WTC11 (cell line): ENCODE data around the gene KCNK16. TPM values are rescaled to one million over a fixed set of nuclear protein-coding genes. Genes with fewer than 3 reads are reported as not detected.

Experiments
- ATAC-seq: fragments of 200-7000 bp; cut with Tn5 transposase; 2 replicates; pipeline ENCODE4 v1.10.0; 2021; ENCODE audit warnings: mild to moderate bottlenecking, moderate library complexity
- CTCF ChIA-PET: fragments of 300-600 bp; sonication (Branson Sonifier 250); formaldehyde crosslinking; loops from one replicate; lab custom pipeline; 2021; ENCODE audit warnings: antibody characterized with exemption; lab: Charles Lee
- POLR2A ChIA-PET: fragments of 350-600 bp; sonication (Branson Sonifier 250); formaldehyde crosslinking; loops from one replicate; lab custom pipeline; 2021; ENCODE audit warnings: antibody characterized with exemption; lab: Charles Lee
- DNase-seq: peaks from one replicate; pipeline ENCODE4 v3.0.0; 2021; ENCODE audit warnings: low spot score
- H3K27ac Mint-ChIP-seq: 2 replicates; pipeline ENCODE4 v1.8.0; 2021; ENCODE audit warnings: mixed read lengths
- H3K27me3 Mint-ChIP-seq: 2 replicates; pipeline ENCODE4 v1.8.0; 2021; ENCODE audit warnings: low read depth, mild to moderate bottlenecking, moderate library complexity, mixed read lengths
- H3K36me3 Mint-ChIP-seq: 2 replicates; pipeline ENCODE4 v1.8.0; 2021; ENCODE audit warnings: mixed read lengths
- H3K4me1 Mint-ChIP-seq: 2 replicates; pipeline ENCODE4 v1.8.0; 2022; ENCODE audit warnings: mixed read lengths
- H3K4me3 Mint-ChIP-seq: 2 replicates; pipeline ENCODE4 v1.8.0; 2021; ENCODE audit warnings: mild to moderate bottlenecking, moderate library complexity, mixed read lengths
- H3K9me3 Mint-ChIP-seq: 2 replicates; pipeline ENCODE4 v1.8.0; 2021; ENCODE audit warnings: mixed read lengths
- CREM ChIP-seq: sonication (generic); formaldehyde crosslinking; IDR thresholded peaks from 2 replicates; pipeline ENCODE4 v1.8.1; 2022; ENCODE audit warnings: mild to moderate bottlenecking, missing genetic modification reagents, moderate library complexity
- ESRRA ChIP-seq: sonication (generic); formaldehyde crosslinking; IDR thresholded peaks from 2 replicates; pipeline ENCODE4 v1.8.1; 2022; ENCODE audit warnings: mild to moderate bottlenecking, missing genetic modification reagents, borderline replicate concordance
- GTF2I ChIP-seq: fragments of 250-450 bp; sonication (Bioruptor Pico); conservative IDR thresholded peaks from 2 replicates; pipeline ENCODE4 v1.4.0; 2021; ENCODE audit warnings: mild to moderate bottlenecking
- HMGA2 ChIP-seq: fragments of 250-450 bp; sonication (Bioruptor Pico); IDR thresholded peaks from 2 replicates; pipeline ENCODE4 v1.4.0; 2021; ENCODE audit warnings: mild to moderate bottlenecking, moderate library complexity
- IRF1 ChIP-seq: sonication (generic); formaldehyde crosslinking; IDR thresholded peaks from 2 replicates; pipeline ENCODE4 v1.8.0; 2023; ENCODE audit warnings: missing genetic modification reagents
- IRF2 ChIP-seq: sonication (generic); formaldehyde crosslinking; IDR thresholded peaks from 2 replicates; pipeline ENCODE4 v1.8.0; 2022; ENCODE audit warnings: low read depth, missing genetic modification reagents, borderline replicate concordance
- NR3C1 ChIP-seq: sonication (generic); formaldehyde crosslinking; conservative IDR thresholded peaks from 2 replicates; pipeline ENCODE4 v1.8.1; 2023; ENCODE audit warnings: low read depth, mild to moderate bottlenecking, missing genetic modification reagents
- OVOL2 ChIP-seq: fragments of 250-450 bp; sonication (Bioruptor Pico); IDR thresholded peaks from 2 replicates; pipeline ENCODE4 v1.9.0; 2021; ENCODE audit warnings: mild to moderate bottlenecking, borderline replicate concordance
- RELA ChIP-seq: sonication (generic); formaldehyde crosslinking; IDR thresholded peaks from 2 replicates; pipeline ENCODE4 v1.8.1; 2022; ENCODE audit warnings: missing genetic modification reagents, mild to moderate bottlenecking, borderline replicate concordance
- SMAD3 ChIP-seq: sonication (generic); formaldehyde crosslinking; IDR thresholded peaks from 2 replicates; pipeline ENCODE4 v1.8.0; 2022; ENCODE audit warnings: missing genetic modification reagents, mild to moderate bottlenecking, borderline replicate concordance
- SP1 ChIP-seq: sonication (generic); formaldehyde crosslinking; conservative IDR thresholded peaks from 2 replicates; pipeline ENCODE4 v1.8.1; 2022; ENCODE audit warnings: missing genetic modification reagents
- STAT6 ChIP-seq: sonication (generic); formaldehyde crosslinking; conservative IDR thresholded peaks from 2 replicates; pipeline ENCODE4 v1.8.1; 2023; ENCODE audit warnings: mild to moderate bottlenecking, low read depth, missing genetic modification reagents, moderate library complexity
- TEAD1 ChIP-seq: sonication (generic); formaldehyde crosslinking; IDR thresholded peaks from 2 replicates; pipeline ENCODE4 v1.8.0; 2022; ENCODE audit warnings: mild to moderate bottlenecking, missing genetic modification reagents
- ZNF423 ChIP-seq: fragments of 250-450 bp; sonication (Bioruptor Pico); IDR thresholded peaks from 2 replicates; pipeline ENCODE4 v2.1.2; 2022; ENCODE audit warnings: mild to moderate bottlenecking, moderate library complexity
- ZNF532 ChIP-seq: fragments of 250-450 bp; sonication (Bioruptor Pico); IDR thresholded peaks from 2 replicates; pipeline ENCODE4 v1.9.0; 2021; ENCODE audit warnings: mild to moderate bottlenecking, borderline replicate concordance
- total RNA-seq: library from RNA; stranded (reverse); gene quantifications from 3 replicates; pipeline ENCODE4 v1.2.3, GENCODE V29; 2021
- TF ChIP-seq, protein P1 (sequence below): fragments of 250-450 bp; sonication (Bioruptor Pico); conservative IDR thresholded peaks from 2 replicates; pipeline ENCODE4 v1.9.0; 2021; ENCODE audit warnings: mild to moderate bottlenecking
- TF ChIP-seq, protein P2 (sequence below): sonication (generic); formaldehyde crosslinking; IDR thresholded peaks from 2 replicates; pipeline ENCODE4 v1.8.0; 2022; ENCODE audit warnings: mild to moderate bottlenecking, missing genetic modification reagents
- TF ChIP-seq, protein P3 (sequence below): sonication (generic); formaldehyde crosslinking; IDR thresholded peaks from 2 replicates; pipeline ENCODE4 v1.8.1; 2023; ENCODE audit warnings: mild to moderate bottlenecking, moderate library complexity, missing genetic modification reagents

KCNK16 gene
- total RNA-seq, 1 experiment from 2014 or later: not detected

DNA sequence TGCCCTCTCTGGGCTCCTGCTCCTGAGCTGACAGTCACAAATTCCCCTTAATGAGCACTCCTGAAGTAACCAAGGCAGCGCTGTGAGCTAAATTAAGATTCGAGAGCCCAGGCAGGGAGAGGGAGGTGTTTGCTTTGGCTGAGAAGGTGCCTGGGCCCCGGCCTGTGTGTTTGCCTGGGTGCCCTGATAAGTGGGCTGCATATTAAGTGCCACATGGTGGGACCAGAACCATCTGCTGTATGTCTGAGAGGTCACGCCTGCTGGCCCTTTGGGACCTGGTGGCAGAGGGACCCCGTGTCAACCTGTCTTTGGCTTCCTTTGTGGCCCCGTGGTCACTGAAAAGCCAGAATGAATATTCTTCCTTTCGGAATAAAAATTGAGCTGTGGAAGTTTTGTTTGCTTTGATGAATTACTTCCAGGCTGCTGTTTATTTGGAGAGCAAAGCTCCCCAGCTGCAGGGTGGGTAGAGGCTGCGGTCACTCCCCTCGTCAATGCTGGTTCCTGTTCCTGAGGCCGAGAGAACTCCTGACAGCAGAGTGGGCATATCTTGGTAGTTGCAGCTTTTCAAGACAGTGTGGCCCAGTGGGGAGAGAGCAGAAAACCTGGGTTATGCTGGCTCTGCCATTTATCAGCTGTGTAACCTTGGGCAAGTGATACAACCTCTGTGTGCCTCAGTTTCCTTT is 17.5 kb upstream of the KCNK16 start (continued):
- TF ChIP-seq RELA (CRISPR knock-in tag) (no peak), ESRRA (no peak), GTF2I (CRISPR knock-in tag) (no peak), CREM (CRISPR knock-in tag) (no peak), ZNF532 (no peak)

DNA sequence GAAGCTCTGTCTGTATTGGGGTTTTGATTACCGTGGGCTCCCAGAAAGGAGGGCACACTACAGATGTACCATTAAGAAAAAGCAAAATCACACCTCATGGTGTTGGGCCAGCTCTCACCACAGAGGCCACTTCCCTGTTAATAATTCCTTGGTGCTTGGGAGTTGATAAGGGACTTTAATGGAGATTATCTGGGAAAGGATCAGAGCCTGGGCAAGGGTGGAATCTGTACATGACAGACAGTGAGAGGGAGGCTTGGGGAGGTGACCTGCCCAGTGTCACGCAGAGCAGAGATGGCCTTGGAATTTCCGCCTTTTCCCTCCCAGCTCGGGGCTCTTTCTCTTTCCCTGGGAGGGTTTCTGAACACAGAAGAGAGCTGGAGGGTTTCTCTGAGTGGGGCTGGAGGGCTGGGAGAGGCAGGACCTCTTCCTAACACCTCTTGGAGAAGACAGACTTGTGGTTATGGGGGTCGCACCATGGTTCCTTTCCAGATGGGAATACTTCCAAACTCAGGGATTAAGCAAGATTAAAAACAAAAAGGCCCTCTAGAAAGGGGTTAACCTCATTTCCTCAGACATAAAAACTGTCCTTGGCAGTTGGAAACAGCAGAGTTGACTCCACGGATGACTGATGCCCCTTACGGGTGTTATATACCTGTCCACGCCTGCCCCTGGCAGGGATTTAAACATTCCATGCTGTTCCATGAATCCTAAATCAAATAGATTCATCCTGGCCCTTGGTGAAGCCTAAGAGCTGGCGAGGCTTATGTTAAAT is 16.8 kb upstream of the KCNK16 start:
- Mint-ChIP-seq H3K4me1 (peaks cover 28% of the 10 kb centered on the region), H3K9me3 (no peaks in the 10 kb centered on the region), H3K27me3 (no peaks in the 10 kb centered on the region), H3K4me3 (no peak overlapping the region), H3K27ac (no peak overlapping the region), H3K36me3 (no peaks in the 10 kb centered on the region)
- ChIA-PET CTCF (interaction anchor here (1.2 to 1.5 kb wide), 2 partner anchors 9 to 251 kb away, joined by 3 to 5 read pairs; no protein-coding TSS in a partner anchor), POLR2A (interaction anchor here (0.5 kb wide), 1 partner anchor 141 kb away, joined by 3 read pairs; no protein-coding TSS in a partner anchor)
- DNase-seq (no peak), ATAC-seq (no peak)
- TF ChIP-seq ZNF423 (CRISPR knock-in tag) (no peak), TEAD1 (CRISPR knock-in tag) (no peak), IRF1 (CRISPR knock-in tag) (no peak), IRF2 (CRISPR knock-in tag) (no peak), SMAD3 (CRISPR knock-in tag) (no peak), STAT6 (CRISPR knock-in tag) (no peak), SP1 (CRISPR knock-in tag) (no peak), NR3C1 (CRISPR knock-in tag) (no peak), OVOL2 (CRISPR knock-in tag) (no peak), HMGA2 (no peak)
- TF ChIP-seq, protein P1, sequence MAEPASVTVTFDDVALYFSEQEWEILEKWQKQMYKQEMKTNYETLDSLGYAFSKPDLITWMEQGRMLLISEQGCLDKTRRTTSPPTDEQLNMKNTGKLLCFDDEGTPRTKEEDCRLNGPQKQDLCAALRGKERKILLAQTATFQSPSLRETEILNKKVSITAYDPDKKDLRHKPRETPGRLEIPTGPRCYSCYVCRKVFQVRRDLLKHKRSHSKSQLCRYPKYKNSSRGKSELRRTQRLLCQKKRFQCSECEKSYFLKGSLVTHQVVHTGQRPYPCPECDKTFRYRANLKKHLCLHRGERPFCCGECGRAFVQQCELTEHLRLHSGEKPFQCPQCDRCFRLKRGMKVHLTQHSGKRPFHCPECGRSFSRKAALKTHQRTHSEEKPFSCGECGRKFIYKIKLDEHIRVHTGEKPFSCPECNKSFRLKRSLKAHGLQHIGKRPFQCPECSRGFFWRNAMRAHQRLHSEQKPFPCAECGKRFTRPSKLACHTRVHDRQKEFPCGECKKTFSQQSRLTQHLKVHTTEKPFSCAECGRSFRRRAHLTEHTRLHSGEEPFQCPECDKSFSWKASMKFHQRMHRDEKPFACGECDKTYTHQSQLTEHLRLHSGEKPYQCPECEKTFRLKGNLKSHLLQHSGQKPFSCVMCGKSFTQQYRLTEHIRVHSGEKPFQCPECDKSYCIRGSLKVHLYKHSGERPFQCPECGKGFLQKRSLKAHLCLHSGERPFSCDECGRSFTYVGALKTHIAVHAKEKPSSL (CRISPR knock-in tag): no peak
- TF ChIP-seq, protein P2, sequence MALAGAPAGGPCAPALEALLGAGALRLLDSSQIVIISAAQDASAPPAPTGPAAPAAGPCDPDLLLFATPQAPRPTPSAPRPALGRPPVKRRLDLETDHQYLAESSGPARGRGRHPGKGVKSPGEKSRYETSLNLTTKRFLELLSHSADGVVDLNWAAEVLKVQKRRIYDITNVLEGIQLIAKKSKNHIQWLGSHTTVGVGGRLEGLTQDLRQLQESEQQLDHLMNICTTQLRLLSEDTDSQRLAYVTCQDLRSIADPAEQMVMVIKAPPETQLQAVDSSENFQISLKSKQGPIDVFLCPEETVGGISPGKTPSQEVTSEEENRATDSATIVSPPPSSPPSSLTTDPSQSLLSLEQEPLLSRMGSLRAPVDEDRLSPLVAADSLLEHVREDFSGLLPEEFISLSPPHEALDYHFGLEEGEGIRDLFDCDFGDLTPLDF (CRISPR knock-in tag): no peak
- TF ChIP-seq, protein P3, sequence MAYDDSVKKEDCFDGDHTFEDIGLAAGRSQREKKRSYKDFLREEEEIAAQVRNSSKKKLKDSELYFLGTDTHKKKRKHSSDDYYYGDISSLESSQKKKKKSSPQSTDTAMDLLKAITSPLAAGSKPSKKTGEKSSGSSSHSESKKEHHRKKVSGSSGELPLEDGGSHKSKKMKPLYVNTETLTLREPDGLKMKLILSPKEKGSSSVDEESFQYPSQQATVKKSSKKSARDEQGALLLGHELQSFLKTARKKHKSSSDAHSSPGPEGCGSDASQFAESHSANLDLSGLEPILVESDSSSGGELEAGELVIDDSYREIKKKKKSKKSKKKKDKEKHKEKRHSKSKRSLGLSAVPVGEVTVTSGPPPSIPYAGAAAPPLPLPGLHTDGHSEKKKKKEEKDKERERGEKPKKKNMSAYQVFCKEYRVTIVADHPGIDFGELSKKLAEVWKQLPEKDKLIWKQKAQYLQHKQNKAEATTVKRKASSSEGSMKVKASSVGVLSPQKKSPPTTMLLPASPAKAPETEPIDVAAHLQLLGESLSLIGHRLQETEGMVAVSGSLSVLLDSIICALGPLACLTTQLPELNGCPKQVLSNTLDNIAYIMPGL (CRISPR knock-in tag): no peak
